ENCODE results near the gene ZNF622. TPM values are rescaled to one million over a fixed set of nuclear protein-coding genes. Genes with fewer than 3 reads are reported as not detected.
"Not testable (repeated sequence)": the region's sequence is repeated elsewhere in the genome, so short reads cannot be mapped to it uniquely, and the experiment has no call there.

The ZNF622 gene
- total RNA-seq, 1 experiment from 2014 or later = 41.5 TPM

- in situ Hi-C loops (cut with HindIII; ENCODE audit: low sequenced_read_pairs) = no loop called here
- no peak for DNase-seq (ENCODE audit: low spot score)
Measured at GRCh38 chr5:16482891-16483290, 17.3 kb upstream of the ZNF622 start.

- no peak for DNase-seq (ENCODE audit: low spot score)
- in situ Hi-C loops (cut with HindIII; ENCODE audit: low sequenced_read_pairs) = no loop called here
Measured at GRCh38 chr5:16480821-16481538, 15.4 kb upstream of the ZNF622 start.

- in situ Hi-C loops (cut with HindIII; ENCODE audit: low sequenced_read_pairs) = no loop called here
- no peak for DNase-seq (ENCODE audit: low spot score)
Measured at GRCh38 chr5:16480144-16480543, 14.5 kb upstream of the ZNF622 start.

- DNase-seq (ENCODE audit: low spot score) = no peak
- in situ Hi-C loops (cut with HindIII; ENCODE audit: low sequenced_read_pairs) = no loop called here
Measured at GRCh38 chr5:16477541-16477940, 11.9 kb upstream of the ZNF622 start.

GRCh38 chr5:16476417-16476816, 10.8 kb upstream of the ZNF622 start:
- in situ Hi-C loops (cut with HindIII; ENCODE audit: low sequenced_read_pairs); DNase-seq (ENCODE audit: low spot score): not testable (repeated sequence)

GRCh38 chr5:16471387-16471786, 5.8 kb upstream of the ZNF622 start:
- no peak for DNase-seq (ENCODE audit: low spot score)
- in situ Hi-C loops (cut with HindIII; ENCODE audit: low sequenced_read_pairs) = no loop called here

GRCh38 chr5:16467363-16468219, 2.0 kb upstream of the ZNF622 start:
- in situ Hi-C loops (cut with HindIII; ENCODE audit: low sequenced_read_pairs) = no loop called here
- no peak for DNase-seq (ENCODE audit: low spot score)

GRCh38 chr5:16464664-16465543, 696 bp downstream of the ZNF622 start:
- DNase-seq (ENCODE audit: low spot score) = no peak
- in situ Hi-C loops (cut with HindIII; ENCODE audit: low sequenced_read_pairs) = no loop called here

- in situ Hi-C loops (cut with HindIII; ENCODE audit: low sequenced_read_pairs) = no loop called here
- DNase-seq (ENCODE audit: low spot score) = no peak
Measured at GRCh38 chr5:16464231-16464630, 1.4 kb downstream of the ZNF622 start.

- in situ Hi-C loops (cut with HindIII; ENCODE audit: low sequenced_read_pairs) = no loop called here
- DNase-seq (ENCODE audit: low spot score) = no peak
Measured at GRCh38 chr5:16461782-16462181, 3.8 kb downstream of the ZNF622 start.

- in situ Hi-C loops (cut with HindIII; ENCODE audit: low sequenced_read_pairs) = no loop called here
- DNase-seq (ENCODE audit: low spot score) = no peak
Measured at GRCh38 chr5:16461026-16461425, 4.6 kb downstream of the ZNF622 start.

GRCh38 chr5:16459451-16459850, 6.1 kb downstream of the ZNF622 start:
- no peak for DNase-seq (ENCODE audit: low spot score)
- in situ Hi-C loops (cut with HindIII; ENCODE audit: low sequenced_read_pairs) = no loop called here

- no peak for DNase-seq (ENCODE audit: low spot score)
- in situ Hi-C loops (cut with HindIII; ENCODE audit: low sequenced_read_pairs) = no loop called here
Measured at GRCh38 chr5:16457853-16458252, 7.7 kb downstream of the ZNF622 start.

- DNase-seq (ENCODE audit: low spot score) = peak; percentile 24
- in situ Hi-C loops (cut with HindIII; ENCODE audit: low sequenced_read_pairs) = no loop called here
Measured at GRCh38 chr5:16457451-16457850, 8.1 kb downstream of the ZNF622 start.

GRCh38 chr5:16456103-16456832, 9.3 kb downstream of the ZNF622 start:
- in situ Hi-C loops (cut with HindIII; ENCODE audit: low sequenced_read_pairs) = no loop called here
- peak; percentile 85 for DNase-seq (ENCODE audit: low spot score)

- DNase-seq (ENCODE audit: low spot score) = no peak
- in situ Hi-C loops (cut with HindIII; ENCODE audit: low sequenced_read_pairs) = no loop called here
Measured at GRCh38 chr5:16455668-16456067, 9.9 kb downstream of the ZNF622 start.

- in situ Hi-C loops (cut with HindIII; ENCODE audit: low sequenced_read_pairs) = no loop called here
- no peak for DNase-seq (ENCODE audit: low spot score)
Measured at GRCh38 chr5:16454686-16455085, 10.9 kb downstream of the ZNF622 start.

- DNase-seq (ENCODE audit: low spot score) = no peak
- in situ Hi-C loops (cut with HindIII; ENCODE audit: low sequenced_read_pairs) = no loop called here
Measured at GRCh38 chr5:16453609-16454008, 12.0 kb downstream of the ZNF622 start.

GRCh38 chr5:16450163-16450562, 15.4 kb downstream of the ZNF622 start:
- DNase-seq (ENCODE audit: low spot score) = no peak
- in situ Hi-C loops (cut with HindIII; ENCODE audit: low sequenced_read_pairs) = no loop called here

Measured in G401 (cell line).